Suprapubic skin (tissue), 4 donors: ENCODE measurements around the gene RAB3D. TPM values are rescaled to one million over a fixed set of nuclear protein-coding genes. Genes with fewer than 3 reads are reported as not detected.

Source experiments
- DNase-seq, 2 donors: peaks; one replicate each; pipeline ENCODE4 v3.0.0-alpha.2; 2019; ENCODE audit warnings: low spot score in 2 of 2
- H3K27ac ChIP-seq: fragments of 200-600 bp; sonication (generic); one replicate; pipeline ENCODE4 v1.5.1; 2019
- H3K27me3 ChIP-seq: fragments of 200-600 bp; sonication (generic); one replicate; pipeline ENCODE4 v1.5.1; 2019
- H3K36me3 ChIP-seq: fragments of 200-600 bp; sonication (generic); one replicate; pipeline ENCODE4 v1.5.1; 2019
- H3K4me1 ChIP-seq: fragments of 200-600 bp; sonication (generic); one replicate; pipeline ENCODE4 v1.5.1; 2019
- H3K4me3 ChIP-seq: fragments of 200-600 bp; sonication (generic); one replicate; pipeline ENCODE4 v1.5.1; 2019; ENCODE audit warnings: mild to moderate bottlenecking
- H3K9me3 ChIP-seq: fragments of 200-600 bp; sonication (generic); one replicate; pipeline ENCODE4 v1.5.1; 2019
- CTCF ChIP-seq, 2 donors: fragments of 200-600 bp in 1 of 2; fragments of 450-650 bp in 1 of 2; sonication (generic) in 1 of 2; IDR thresholded peaks; one replicate each; pipeline ENCODE4 v1.5.1; 2016 to 2019; ENCODE audit warnings: antibody characterized with exemption in 2 of 2, mild to moderate bottlenecking in 1 of 2, moderate library complexity in 1 of 2
- EP300 ChIP-seq: sonication (generic); formaldehyde crosslinking; IDR thresholded peaks from one replicate; pipeline ENCODE4 v1.6.1; 2017; ENCODE audit warnings: antibody characterized with exemption
- POLR2A ChIP-seq, 2 donors: fragments of 450-650 bp; IDR thresholded peaks; one replicate each; pipeline ENCODE4 v1.6.1; 2017; ENCODE audit warnings: antibody characterized with exemption in 2 of 2, mild to moderate bottlenecking in 2 of 2, moderate library complexity in 2 of 2
- POLR2AphosphoS5 ChIP-seq, 3 donors: sonication (generic); formaldehyde crosslinking; IDR thresholded peaks; one replicate each; pipeline ENCODE4 v1.6.1; 2017; ENCODE audit warnings: antibody characterized with exemption in 3 of 3
- WGBS: methylation state at CpG from one replicate; pipeline ENCODE4 v1.1.5; 2018; 5-methylcytosine and 5-hydroxymethylcytosine counted together
- total RNA-seq, 4 donors: library from RNA; depleted of rRNA; stranded (reverse); fragments of >200 nt; gene quantifications; one replicate each; pipeline ENCODE4 v1.1.0, GENCODE V29; 2016

RAB3D gene
- total RNA-seq, 4 donors from 2014 or later: 68.7 to 132 (median 98.3) TPM

GRCh38 chr19:11278670-11279069 is 60.8 kb downstream of the RAB3D start:
- DNase-seq: no peak
- H3K4me1 ChIP-seq: peaks cover 2% of the 10 kb centered on the region
- whole genome bisulfite sequencing: 57% methylated on average over 6 of the region's 6 CpGs
- TF ChIP-seq POLR2AphosphoS5 (IDR thresholded peaks at IDR 0.05) (no peak), EP300 (no peak), CTCF (IDR thresholded peaks at IDR 0.05) (no peak), POLR2A (IDR thresholded peaks at IDR 0.05) (no peak)
- H3K9me3 ChIP-seq: no peaks in the 10 kb centered on the region
- no peak overlapping the region for H3K27ac ChIP-seq
- H3K36me3 ChIP-seq: no peaks in the 10 kb centered on the region
- H3K4me3 ChIP-seq: no peak overlapping the region
- no peaks in the 10 kb centered on the region for H3K27me3 ChIP-seq

GRCh38 chr19:11274533-11275086 is 64.8 kb downstream of the RAB3D start:
- no peak for DNase-seq
- 72% methylated on average over 4 of the region's 4 CpGs for WGBS

GRCh38 chr19:11273989-11274388 is 65.5 kb downstream of the RAB3D start:
- no peaks in the 10 kb centered on the region for H3K27me3 ChIP-seq
- no peaks in the 10 kb centered on the region for H3K36me3 ChIP-seq
- peaks cover 9% of the 10 kb centered on the region for H3K4me1 ChIP-seq
- no peak for TF ChIP-seq EP300
- H3K27ac ChIP-seq: no peak overlapping the region
- DNase-seq: no peak
- WGBS: 87% methylated on average over 5 of the region's 5 CpGs
- H3K4me3 ChIP-seq: no peak overlapping the region
- no peaks in the 10 kb centered on the region for H3K9me3 ChIP-seq

More at GRCh38 chr19:11274533-11275086, 64.8 kb downstream of the RAB3D start:
- H3K4me1 ChIP-seq: peaks cover 5% of the 10 kb centered on the region
- no peak for TF ChIP-seq POLR2A (IDR thresholded peaks at IDR 0.05)
- TF ChIP-seq EP300: no peak
- no peak for TF ChIP-seq POLR2AphosphoS5 (IDR thresholded peaks at IDR 0.05)
- TF ChIP-seq CTCF (IDR thresholded peaks at IDR 0.05): no peak
- H3K36me3 ChIP-seq: no peaks in the 10 kb centered on the region
- no peaks in the 10 kb centered on the region for H3K9me3 ChIP-seq
- H3K4me3 ChIP-seq: no peak overlapping the region
- no peak overlapping the region for H3K27ac ChIP-seq
- no peaks in the 10 kb centered on the region for H3K27me3 ChIP-seq

- H3K4me3 ChIP-seq: no peak overlapping the region
- TF ChIP-seq CTCF (IDR thresholded peaks at IDR 0.05) (no peak), POLR2A (IDR thresholded peaks at IDR 0.05) (no peak), EP300 (no peak), POLR2AphosphoS5 (IDR thresholded peaks at IDR 0.05) (no peak)
- no peaks in the 10 kb centered on the region for H3K36me3 ChIP-seq
- H3K9me3 ChIP-seq: no peaks in the 10 kb centered on the region
- 58% methylated on average over 2 of the region's 2 CpGs for WGBS
- peaks cover 10% of the 10 kb centered on the region for H3K4me1 ChIP-seq
- no peak overlapping the region for H3K27ac ChIP-seq
- no peaks in the 10 kb centered on the region for H3K27me3 ChIP-seq
- no peak for DNase-seq
Measured at GRCh38 chr19:11273296-11273695, 66.2 kb downstream of the RAB3D start.

Other genes starting within 250 kb of the RAB3D start
- 1 to 10 TPM; 1.8 to 4.0 (median 3.7) TPM for gene SPC24, start 183.9 kb downstream of the RAB3D start, total RNA-seq
- 10 to 100 TPM; 42.5 to 75.5 (median 65.1) TPM for gene KANK2, start 142.1 kb downstream of the RAB3D start, total RNA-seq
- not detected for gene ANGPTL8, start 100.0 kb downstream of the RAB3D start, total RNA-seq
- 100 to 1,000 TPM in 2 of 4 donors, 10 to 100 TPM in 2; 69.7 to 188 (median 98.3) TPM for gene DOCK6, start 77.1 kb downstream of the RAB3D start, total RNA-seq
- not detected for gene TSPAN16, start 43.5 kb downstream of the RAB3D start, total RNA-seq
- 100 to 1,000 TPM; 202 to 245 (median 207) TPM for gene TMEM205, start 6.6 kb upstream of the RAB3D start, total RNA-seq
- 10 to 100 TPM in 3 of 4 donors, 1 to 10 TPM in 1; 8.0 to 58.3 (median 14.3) TPM for gene CCDC159, start 6.9 kb upstream of the RAB3D start, total RNA-seq
- gene PLPPR2, start 15.8 kb upstream of the RAB3D start, total RNA-seq: 10 to 100 TPM; 18.9 to 32.1 (median 22.5) TPM
- 1 to 10 TPM; 1.6 to 3.7 (median 2.6) TPM for gene SWSAP1, start 35.0 kb upstream of the RAB3D start, total RNA-seq
- gene EPOR, start 44.7 kb upstream of the RAB3D start, total RNA-seq: 1 to 10 TPM; 1.2 to 5.1 (median 2.9) TPM
- gene RGL3, start 79.7 kb upstream of the RAB3D start, total RNA-seq: 1 to 10 TPM; 1.4 to 4.3 (median 3.5) TPM
- 1 to 10 TPM in 1 of 4 donors, under 1 TPM in 2, not detected in 1; 0.23 to 1.0 (median 0.48) TPM for gene ODAD3, start 95.5 kb upstream of the RAB3D start, total RNA-seq
- 100 to 1,000 TPM; 119 to 164 (median 124) TPM for gene PRKCSH, start 96.0 kb upstream of the RAB3D start, total RNA-seq
- not detected for gene ELAVL3, start 141.4 kb upstream of the RAB3D start, total RNA-seq
- 10 to 100 TPM; 10.1 to 19.1 (median 11.8) TPM for gene ZNF653, start 166.2 kb upstream of the RAB3D start, total RNA-seq
- 10 to 100 TPM; 40.4 to 65.7 (median 57.8) TPM for gene ECSIT, start 189.5 kb upstream of the RAB3D start, total RNA-seq
- 10 to 100 TPM; 19.9 to 31.6 (median 24.2) TPM for gene CNN1, start 199.2 kb upstream of the RAB3D start, total RNA-seq
- gene ELOF1, start 219.6 kb upstream of the RAB3D start, total RNA-seq: 10 to 100 TPM; 30.6 to 55.3 (median 41.1) TPM
- gene ACP5, start 238.0 kb upstream of the RAB3D start, total RNA-seq: 10 to 100 TPM; 18.0 to 40.1 (median 32.8) TPM